ENCODE data around the gene CCDC188. TPM values are rescaled to one million over a fixed set of nuclear protein-coding genes. Genes with fewer than 3 reads are reported as not detected.

Gene CCDC188
- total and polyA plus RNA-seq, 2 of the 4 experiments (the other 2 are of a cell fraction): 0.10 TPM; not detected in 1

DNA sequence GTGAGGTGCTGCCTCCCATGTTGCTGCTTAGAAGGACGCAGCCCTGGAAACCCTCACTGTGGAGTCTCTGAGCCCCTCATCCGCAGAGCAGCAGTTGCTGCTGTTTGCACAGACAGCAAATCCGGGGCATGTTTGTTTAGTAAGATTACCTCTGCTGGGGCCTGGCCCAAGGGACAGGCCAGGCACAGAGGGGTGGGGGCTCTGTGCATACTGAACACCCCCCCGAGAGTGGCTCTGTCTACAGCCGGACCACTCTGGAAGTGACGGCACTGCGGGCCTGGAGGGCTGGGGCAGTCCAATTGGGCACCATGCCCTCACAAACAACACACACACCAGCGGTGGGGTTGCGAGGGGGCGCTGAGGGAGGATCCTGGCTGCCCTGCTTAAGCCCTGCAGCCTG lies 22.9 kb upstream of the CCDC188 start:
- H3K36me3 ChIP-seq (ENCODE audit: control insufficient read depth, insufficient read depth, low read length): no peaks in the 10 kb centered on the region
- H4K91ac ChIP-seq (ENCODE audit: insufficient read depth, low read depth, low read length): no peak overlapping the region
- no peaks in the 10 kb centered on the region for H3K9me3 ChIP-seq (ENCODE audit: control insufficient read depth, insufficient read depth, low read length)
- H2BK5ac ChIP-seq (ENCODE audit: low read depth, low read length, poor library complexity, severe bottlenecking): no peak overlapping the region
- H4K8ac ChIP-seq (ENCODE audit: low read depth in 2 of 2, low read length in 2 of 2): no peak overlapping the region
- no peaks in the 10 kb centered on the region for H3K79me1 ChIP-seq (ENCODE audit: low read depth in 1 of 2, low read length in 2 of 2)
- no peak overlapping the region for H3K9ac ChIP-seq (ENCODE audit: low read depth, low read length)
- no peak overlapping the region for H3K14ac ChIP-seq (replicated peaks; ENCODE audit: low read depth, low read length)
- no peaks in the 10 kb centered on the region for H3K4me1 ChIP-seq (ENCODE audit: control insufficient read depth, insufficient read depth, low read length)
- dilution Hi-C loops (cut with HindIII; ENCODE audit: low sequenced_read_pairs, unreplicated experiment): no loop called here
- no peak overlapping the region for H3K18ac ChIP-seq (ENCODE audit: low read depth, low read length)
- H2AFZ ChIP-seq (replicated peaks; ENCODE audit: low read length, poor library complexity): no peak overlapping the region
- H2BK20ac ChIP-seq (ENCODE audit: low read depth, low read length): no peak overlapping the region
- peaks cover 36% of the 10 kb centered on the region for H3K27me3 ChIP-seq (ENCODE audit: control insufficient read depth, insufficient read depth, low read length)
- H2BK120ac ChIP-seq (ENCODE audit: low read depth, low read length): no peak overlapping the region
- no peak overlapping the region for H3K27ac ChIP-seq (ENCODE audit: insufficient read depth, low read length)
- CTCF ChIA-PET: no interaction called here
- no peak overlapping the region for H3K4ac ChIP-seq (ENCODE audit: low read depth, low read length)
- no peak overlapping the region for H3K56ac ChIP-seq (ENCODE audit: extremely low read depth, insufficient read depth, low read length)
- no peaks in the 10 kb centered on the region for H4K20me1 ChIP-seq (ENCODE audit: insufficient read depth, low read length)
- no peak for TF ChIP-seq MAZ (IDR thresholded peaks at IDR 0.05; ENCODE audit: borderline replicate concordance, low read depth, low read length)
- no TSS peak for BruUV-seq (replicated peaks)
- ATAC-seq (ENCODE audit: low read depth) (no peak), DNase-seq (no peak)
- H3K4me2 ChIP-seq (ENCODE audit: low read depth, low read length): no peak overlapping the region
- no peak overlapping the region for H2AK5ac ChIP-seq (ENCODE audit: low read depth, low read length)
- 49% methylated on average over 3 of the region's 10 CpGs; no CpG with 5 or more reads in 1 of the 2 experiments for WGBS, 2 experiments (ENCODE audit: extremely low coverage in 2 of 2, insufficient read length in 1 of 2)
- intact Hi-C loops (cut with micrococcal nuclease): no loop called here
- POLR2A ChIA-PET (ENCODE audit: unreplicated experiment): no interaction called here
- H2BK15ac ChIP-seq (ENCODE audit: low read depth, low read length): no peak overlapping the region
- no peak overlapping the region for H3K23ac ChIP-seq (ENCODE audit: low read depth, low read length)
- H4K5ac ChIP-seq (ENCODE audit: low read depth, low read length): no peak overlapping the region
- in situ Hi-C loops (cut with MboI; ENCODE audit: low sequenced_read_pairs): loop anchor here (5.0 kb wide), 1 partner anchor 104 kb away; no protein-coding TSS in a partner anchor
- no peak overlapping the region for H2AK9ac ChIP-seq (replicated peaks; ENCODE audit: low read depth, low read length, poor library complexity)
- no peaks in the 10 kb centered on the region for H3K9me1 ChIP-seq (ENCODE audit: insufficient read depth, low read length)
- no peak overlapping the region for H3K4me3 ChIP-seq (ENCODE audit: insufficient read depth, low read depth, low read length)
